Activated CD8-positive, alpha-beta memory T cell treated with anti-CD3 and anti-CD28 coated beads, Interleukin-2, amount 50 U/mL, for 48 hours (primary cell): ENCODE results near the gene SMYD3.

ENCODE experiments used
- DNase-seq: peaks from one replicate; pipeline ENCODE4 v3.0.0-alpha.2; 2020

SMYD3 gene

GRCh38 chr1:246265481-246265880 is 241.6 kb downstream of the SMYD3 start:
- no peak for DNase-seq

GRCh38 chr1:246262281-246262680 is 244.8 kb downstream of the SMYD3 start:
- DNase-seq = no peak

- no peak for DNase-seq
Observed at GRCh38 chr1:246261639-246262038, 245.4 kb downstream of the SMYD3 start.

- DNase-seq = no peak
Observed at GRCh38 chr1:246258250-246258649, 248.8 kb downstream of the SMYD3 start.

GRCh38 chr1:246255773-246256172 is 251.3 kb downstream of the SMYD3 start:
- no peak for DNase-seq

- DNase-seq = no peak
Observed at GRCh38 chr1:246254854-246255253, 252.2 kb downstream of the SMYD3 start.

GRCh38 chr1:246246430-246246829 is 260.6 kb downstream of the SMYD3 start:
- DNase-seq = no peak

GRCh38 chr1:246245541-246245940 is 261.5 kb downstream of the SMYD3 start:
- no peak for DNase-seq

GRCh38 chr1:246232126-246232525 is 275.0 kb downstream of the SMYD3 start:
- no peak for DNase-seq

- no peak for DNase-seq
Observed at GRCh38 chr1:246226041-246226440, 281.0 kb downstream of the SMYD3 start.

- no peak for DNase-seq
Observed at GRCh38 chr1:246221485-246222255, 285.4 kb downstream of the SMYD3 start.

- no peak for DNase-seq
Observed at GRCh38 chr1:246220495-246221065, 286.5 kb downstream of the SMYD3 start.

GRCh38 chr1:246219508-246220030 is 287.5 kb downstream of the SMYD3 start:
- DNase-seq = no peak

GRCh38 chr1:246218686-246219085 is 288.4 kb downstream of the SMYD3 start:
- DNase-seq = no peak

GRCh38 chr1:246216906-246217305 is 290.2 kb downstream of the SMYD3 start:
- no peak for DNase-seq

- DNase-seq = no peak
Observed at GRCh38 chr1:246215510-246215903, 291.6 kb downstream of the SMYD3 start.

GRCh38 chr1:246214708-246215509 is 292.2 kb downstream of the SMYD3 start:
- DNase-seq = no peak

- DNase-seq = no peak
Observed at GRCh38 chr1:246213947-246214346, 293.1 kb downstream of the SMYD3 start.

GRCh38 chr1:246213502-246213901 is 293.6 kb downstream of the SMYD3 start:
- no peak for DNase-seq

GRCh38 chr1:246213036-246213435 is 294.0 kb downstream of the SMYD3 start:
- no peak for DNase-seq

- DNase-seq = no peak
Observed at GRCh38 chr1:246212013-246212412, 295.1 kb downstream of the SMYD3 start.

GRCh38 chr1:246210756-246211155 is 296.3 kb downstream of the SMYD3 start:
- DNase-seq = no peak

GRCh38 chr1:246208105-246208504 is 299.0 kb downstream of the SMYD3 start:
- no peak for DNase-seq

GRCh38 chr1:246203180-246203579 is 303.9 kb downstream of the SMYD3 start:
- DNase-seq = no peak
